NCI-H69 (cell line): ENCODE measurements around the gene SYT7.

Experiments used
- DNase-seq: peaks from one replicate; lab custom pipeline; 2025; lab: John Stamatoyannopoulos, UW

SYT7 gene

DNA sequence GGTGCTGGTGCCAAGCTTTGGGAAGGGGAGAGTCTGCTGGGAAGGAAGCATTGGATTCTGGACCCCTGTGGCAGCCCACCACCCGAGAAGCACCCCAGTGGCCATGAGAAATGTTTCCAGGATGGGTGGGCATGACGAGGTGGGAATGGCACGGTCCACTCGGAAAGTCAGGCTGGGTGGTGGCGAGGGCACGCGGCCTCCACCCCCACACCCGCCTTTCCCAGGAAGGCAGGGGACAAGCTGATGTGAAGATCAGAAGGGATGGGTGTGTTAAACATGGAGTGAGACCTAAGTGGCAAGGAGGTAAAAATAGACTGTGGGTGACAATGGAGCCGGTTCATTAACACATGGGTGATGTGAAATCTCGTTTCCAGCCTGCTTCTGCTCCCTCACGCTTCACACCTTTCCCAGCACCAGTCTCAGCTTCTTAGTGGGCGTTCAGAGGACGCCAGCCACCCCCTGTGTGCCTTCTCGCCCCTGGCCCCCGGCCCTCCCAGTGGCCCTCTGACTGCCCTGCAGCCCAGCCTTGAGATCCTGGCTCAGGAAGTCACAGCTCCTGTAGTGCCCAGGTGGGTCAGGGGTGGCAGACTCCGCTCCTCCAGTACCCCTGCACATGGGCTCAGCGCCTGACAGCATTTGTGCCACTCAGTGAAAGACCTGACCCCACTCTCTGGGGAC is 44.7 kb downstream of the SYT7 start:
- DNase-seq = no peak

DNA sequence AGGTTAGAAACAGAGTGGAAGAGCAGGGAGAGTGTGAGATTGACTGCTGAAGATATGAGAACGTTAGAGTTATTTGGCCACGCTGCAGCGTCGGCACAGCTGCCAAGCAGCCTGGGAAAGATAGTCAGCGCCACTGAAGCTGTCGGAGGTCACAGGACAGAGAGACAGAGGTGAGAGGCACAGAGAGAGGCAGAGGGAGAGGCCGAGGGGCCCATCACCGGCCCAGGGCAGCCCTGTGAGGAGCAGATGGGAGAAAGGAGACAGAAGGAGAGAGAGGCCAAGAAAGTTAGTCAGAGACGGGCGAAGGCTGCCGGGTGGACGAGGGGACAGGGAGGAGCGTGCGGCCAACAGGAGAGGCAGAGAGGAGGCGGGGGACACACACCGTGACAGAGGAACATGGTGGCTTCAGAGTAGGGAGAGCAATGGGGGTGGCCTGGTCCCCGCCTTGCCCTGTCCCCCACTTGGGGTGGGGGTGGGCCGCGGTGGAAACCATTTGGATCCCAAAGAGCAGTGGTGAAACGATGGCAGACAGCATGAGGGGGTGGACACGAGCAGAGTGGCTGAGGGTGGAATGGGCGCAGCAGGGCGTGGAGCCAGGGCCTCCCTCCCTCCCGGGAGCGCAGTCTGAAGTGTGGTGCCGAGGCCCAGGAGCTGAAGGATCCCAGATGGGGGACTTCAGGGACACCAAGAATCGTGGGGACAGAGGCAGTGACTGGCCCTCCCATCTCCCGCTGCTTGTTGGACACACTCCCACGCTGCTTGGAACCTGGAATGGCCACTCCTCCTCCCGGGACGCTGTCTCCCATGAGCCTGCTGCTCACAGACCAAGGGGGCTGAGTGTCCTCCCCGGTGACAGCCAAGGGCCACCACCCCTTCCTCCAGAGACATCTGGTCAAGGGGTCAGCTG is 45.7 kb downstream of the SYT7 start:
- DNase-seq = no peak

DNA sequence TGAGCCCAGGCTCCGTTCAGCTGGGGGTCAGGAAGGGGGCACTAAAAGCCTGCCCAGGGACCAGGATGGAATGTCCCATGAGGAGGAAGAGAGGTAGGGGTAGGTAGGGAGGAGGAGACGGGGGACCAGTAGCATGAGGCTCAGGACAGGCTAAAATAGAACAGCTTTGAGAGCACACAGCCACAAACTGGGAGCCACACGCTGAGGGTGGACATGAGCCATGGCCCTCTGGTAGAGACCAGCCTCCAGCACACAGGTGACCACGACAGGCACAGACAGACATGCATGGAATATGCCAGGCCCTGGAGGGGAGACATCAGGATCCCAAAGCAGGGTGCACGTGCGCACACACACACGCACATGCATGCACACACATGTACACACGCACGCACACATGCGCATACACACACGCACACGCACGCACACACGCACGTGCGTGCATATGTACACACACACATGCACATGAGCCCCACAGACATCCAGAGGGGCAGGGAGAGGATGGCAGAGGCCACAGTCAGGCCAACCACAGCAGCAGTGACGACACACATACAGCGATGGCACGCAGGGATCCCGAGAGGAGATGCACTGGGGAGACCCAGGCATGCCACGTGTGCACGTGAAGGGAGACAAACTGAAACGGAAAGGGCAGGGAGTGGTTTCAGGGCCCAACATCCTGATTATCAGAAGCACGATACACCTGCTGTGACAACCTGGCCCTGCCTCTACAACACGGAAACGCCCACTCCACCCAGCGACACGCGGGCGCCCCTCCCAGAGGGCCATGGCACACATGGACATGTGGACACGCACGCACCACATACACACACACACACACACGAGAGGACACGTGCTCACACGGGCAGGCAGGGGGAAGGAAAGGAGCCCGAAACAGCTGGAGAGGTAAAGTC is 46.6 kb downstream of the SYT7 start:
- DNase-seq = peak; percentile 51

DNA sequence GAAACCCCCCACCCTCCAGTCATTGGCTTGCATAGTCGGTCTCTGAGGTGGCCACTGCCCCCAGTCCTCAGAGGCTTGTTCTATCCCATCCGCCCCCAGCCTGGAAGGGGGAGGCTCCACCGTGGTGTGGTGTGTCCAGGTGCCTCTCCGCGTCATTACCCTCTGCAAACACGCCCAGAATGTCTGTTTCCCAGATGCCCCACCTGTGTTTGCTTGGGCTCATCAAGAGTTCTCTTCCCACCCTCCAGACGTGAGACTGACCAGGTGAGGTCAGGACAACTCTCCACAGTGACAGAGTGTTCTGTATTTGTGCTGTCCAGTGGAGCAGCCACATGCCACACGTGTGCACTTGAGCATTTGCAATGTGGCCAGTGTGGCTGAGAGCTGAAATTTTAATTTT is 47.5 kb downstream of the SYT7 start:
- DNase-seq = peak; percentile 97

DNA sequence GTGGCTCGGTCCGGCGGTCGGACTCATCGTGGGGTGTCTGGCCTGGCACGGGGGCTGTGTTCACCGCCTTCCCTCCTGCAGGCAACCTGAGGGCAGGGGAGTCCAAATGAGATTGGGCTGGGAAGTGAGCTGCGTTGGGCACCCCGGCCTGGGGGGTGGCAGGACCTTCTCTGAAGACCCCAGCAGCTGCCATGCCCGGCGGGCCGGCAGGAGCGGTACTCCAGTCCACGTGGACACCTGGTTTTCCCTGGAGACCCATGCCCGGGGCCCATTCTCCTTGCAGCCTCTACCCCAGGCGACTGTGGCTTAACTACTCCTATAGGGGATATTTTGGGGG is 47.9 kb downstream of the SYT7 start:
- no peak for DNase-seq

DNA sequence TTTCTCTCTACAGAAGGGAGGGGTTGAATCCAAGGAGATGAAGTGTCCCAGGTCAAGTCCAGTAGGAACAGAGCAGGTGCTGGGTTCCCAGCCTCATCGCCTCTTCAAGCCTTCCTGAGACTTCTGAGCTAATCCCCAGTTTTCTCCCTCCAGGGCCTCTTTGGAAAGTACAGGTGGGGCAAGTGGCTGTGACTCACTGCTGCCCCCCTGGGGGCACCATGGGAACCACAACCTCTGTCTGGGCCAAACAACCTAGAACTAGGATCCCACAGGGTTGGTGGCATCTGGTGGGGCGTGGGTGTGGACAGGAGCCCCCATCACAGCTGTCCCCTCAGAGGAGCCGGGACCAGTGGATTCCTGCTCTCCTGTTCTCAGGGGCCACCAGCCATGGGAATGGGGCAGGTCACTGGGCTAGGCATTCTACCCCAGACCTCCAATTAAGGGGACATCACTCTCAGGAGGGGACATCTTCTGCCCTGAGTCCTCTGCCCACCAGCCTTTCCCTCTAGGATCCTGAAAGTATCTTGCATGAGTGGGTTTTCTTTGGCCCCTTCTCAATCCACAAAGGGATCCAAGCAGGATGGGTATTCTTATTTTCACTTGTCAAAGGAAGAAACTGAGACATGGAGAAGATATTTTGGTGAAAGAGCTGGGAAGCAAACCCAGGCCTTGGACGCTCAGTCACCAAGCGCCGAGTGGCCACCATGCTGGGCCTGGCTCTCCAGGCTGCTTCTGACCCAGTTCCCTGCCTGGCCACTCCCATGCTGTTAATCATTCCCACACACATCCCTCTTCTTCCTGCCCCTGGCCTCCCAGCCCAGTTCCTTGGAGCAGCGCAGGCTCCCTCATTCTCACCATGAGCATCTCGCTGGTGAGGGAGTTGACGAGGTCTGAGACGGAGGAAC is 48.5 kb downstream of the SYT7 start:
- DNase-seq = peak; percentile 82

DNA sequence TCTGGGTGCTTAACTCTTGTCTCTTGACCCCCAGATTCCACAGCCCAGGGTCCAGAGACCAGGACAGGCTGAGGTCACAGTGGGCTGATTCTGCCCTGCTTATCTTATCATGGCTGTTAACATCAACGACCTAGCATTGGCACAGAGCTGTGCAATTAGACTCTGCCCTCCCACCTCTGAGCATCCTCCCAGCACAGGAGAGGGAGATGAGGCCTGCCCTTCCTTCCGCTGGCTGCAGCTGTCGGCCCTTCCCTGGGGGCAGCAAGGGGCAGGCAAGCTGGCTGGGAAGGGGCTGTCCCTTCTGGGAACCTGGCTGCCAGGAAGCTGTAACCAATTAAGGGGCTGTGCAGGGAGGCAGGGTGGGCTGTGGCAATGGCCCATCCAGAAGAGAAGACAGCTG is 49.8 kb downstream of the SYT7 start:
- DNase-seq = peak; percentile 69

DNA sequence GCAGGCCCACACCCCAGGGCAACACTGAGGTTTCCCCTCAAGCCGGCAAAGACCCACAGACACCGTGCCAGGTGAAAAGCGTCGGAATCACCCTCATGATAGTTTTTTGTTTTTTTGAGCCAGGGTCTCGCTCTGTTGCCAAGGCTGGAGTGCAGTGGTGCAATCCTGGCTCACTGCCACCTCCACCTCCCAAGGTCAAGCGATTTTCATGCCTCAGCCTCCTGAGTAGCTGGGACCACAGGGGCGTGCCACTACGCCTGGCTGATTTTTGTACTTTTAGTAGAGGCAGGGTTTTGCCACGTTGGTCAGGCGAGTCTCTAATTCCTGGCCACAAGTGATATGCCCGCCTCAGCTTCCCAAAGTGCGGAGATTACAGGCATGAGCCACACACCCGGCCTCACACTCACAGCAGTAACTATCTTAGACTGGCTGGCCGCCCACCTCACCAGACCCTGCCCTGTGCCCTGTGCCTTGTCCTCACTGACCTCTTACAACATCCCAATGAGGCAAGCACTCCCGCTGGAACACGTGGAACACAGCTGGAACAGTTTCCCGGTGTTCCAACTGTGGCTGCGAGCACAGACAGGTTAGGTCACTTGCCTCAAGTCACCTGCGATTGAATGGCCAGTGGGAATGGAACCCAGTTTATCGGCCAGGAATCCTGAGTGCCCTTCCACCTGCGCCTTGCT is 51.2 kb downstream of the SYT7 start:
- no peak for DNase-seq

DNA sequence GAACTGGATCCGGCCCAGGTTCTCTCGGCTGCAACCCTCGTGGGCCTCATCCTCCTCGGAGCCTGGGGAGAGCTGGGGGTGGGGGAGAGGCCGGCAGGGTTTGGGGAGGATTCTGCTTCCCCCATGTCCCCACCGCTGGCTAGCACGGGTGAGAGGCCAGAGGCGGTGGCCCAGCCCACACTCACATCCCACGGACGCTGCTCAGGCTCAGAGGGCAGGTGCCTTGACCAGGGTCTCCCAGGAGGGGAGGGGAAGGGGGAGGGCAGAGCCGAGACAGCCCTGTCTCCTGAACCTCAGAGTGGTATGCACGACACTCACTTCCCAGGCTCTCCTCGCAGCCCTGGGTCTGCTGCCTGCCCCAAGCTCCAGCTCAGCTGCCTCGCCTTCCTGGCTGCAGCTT is 52.8 kb downstream of the SYT7 start:
- DNase-seq = no peak

DNA sequence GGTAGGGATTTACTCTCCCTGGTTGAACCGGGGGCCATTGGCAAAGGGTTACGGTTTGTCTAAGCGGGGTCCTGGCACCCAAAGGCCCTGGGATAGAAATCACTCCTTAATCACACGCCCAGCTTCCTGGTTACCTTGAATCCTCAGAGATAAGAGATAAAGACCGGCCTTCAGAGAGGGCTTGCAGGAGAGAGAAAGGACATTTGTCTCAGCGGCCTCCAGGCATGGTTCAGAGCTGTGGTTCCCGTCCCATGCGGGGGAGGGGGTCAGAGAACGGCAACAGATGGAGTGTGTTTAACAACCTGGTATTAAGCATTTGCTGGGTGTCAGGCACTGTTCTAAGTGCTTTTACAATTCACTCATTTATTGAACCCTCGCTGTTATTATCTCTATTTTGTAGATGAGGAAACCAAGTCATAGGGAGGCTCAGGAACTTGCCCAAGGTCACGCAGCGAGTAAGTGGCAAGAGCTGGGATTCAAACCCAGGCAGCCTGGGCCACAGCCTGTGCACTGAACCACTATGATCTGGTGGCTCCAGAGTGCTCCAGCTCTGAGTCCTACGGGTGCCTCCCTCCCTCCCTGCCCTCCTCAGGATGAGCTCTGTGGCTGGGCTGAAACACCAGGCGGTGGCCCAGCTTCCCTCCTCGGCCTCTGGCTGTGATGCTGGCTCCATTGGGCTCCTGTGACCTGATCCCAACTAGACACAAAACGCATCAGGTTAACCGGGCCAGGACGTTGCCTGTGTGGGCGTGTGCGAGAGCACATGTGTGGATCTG is 53.7 kb downstream of the SYT7 start:
- DNase-seq = peak; percentile 75

DNA sequence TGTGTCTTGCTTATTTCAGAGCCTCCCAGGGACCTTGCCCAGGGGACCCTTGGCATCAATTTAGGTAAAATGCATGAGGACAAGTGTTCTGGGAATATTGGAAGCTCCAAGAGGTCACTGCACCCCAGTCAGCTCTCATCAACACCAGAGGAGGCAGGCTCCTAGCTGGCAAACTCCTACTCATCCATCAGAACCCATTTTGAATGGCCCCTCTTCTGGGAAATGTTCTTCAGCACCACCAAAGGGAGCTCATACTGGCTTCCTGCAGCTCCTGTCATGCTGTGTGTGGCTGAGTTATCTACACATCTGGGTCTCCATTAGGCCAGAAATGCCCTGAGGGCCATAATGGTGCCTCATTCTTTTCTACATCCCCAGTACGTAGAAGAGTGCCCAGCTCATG is 54.6 kb downstream of the SYT7 start:
- DNase-seq = no peak

DNA sequence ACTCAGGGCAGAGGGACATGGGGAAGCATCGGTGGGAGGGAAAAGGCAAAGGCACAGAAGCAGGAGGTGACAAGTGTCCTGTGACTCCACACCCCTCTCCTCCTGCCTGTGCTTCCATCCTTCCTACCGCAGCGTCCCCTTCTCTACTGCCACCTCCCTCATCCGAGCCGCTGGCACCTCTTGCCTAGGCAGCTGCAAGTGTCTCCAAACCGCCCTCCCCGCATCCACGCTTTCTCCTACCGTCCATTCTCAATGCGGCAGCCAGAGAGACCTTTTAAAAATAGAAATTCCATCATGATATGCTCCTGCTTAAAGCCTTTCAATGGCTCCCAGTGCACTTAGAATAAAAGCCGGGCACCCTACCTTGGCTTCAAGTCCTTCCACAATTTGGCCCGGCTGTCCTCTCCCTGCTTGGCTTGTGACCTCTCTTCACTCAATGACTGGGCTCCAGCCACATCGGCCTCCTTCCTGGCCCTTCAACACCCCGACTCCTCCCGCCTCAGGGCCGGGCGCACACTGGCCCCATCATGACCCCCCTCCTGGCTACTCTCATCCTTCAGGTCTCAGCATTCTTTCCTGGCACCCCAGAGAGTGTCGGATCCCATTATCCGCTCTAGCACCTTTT is 55.8 kb downstream of the SYT7 start:
- DNase-seq = no peak

DNA sequence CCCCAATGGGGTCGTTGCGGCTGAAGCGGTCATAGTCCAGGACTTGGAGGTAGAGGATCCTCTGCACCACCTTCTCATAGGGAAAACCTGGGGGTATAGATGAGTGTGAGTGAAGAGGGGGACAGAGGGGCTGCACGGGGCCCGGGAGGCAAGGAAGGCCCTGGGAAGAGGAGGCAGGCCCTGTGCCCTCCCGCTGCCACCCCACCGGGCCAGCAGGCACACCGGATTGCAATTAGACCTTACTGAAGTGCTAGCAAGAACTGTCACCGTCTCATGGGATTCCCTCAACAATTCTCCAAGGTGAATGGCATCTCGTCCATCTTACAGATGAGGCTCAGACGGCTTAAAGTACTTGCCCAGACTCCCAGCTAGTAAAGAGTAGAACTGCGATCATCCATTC is 56.4 kb downstream of the SYT7 start:
- DNase-seq = no peak

DNA sequence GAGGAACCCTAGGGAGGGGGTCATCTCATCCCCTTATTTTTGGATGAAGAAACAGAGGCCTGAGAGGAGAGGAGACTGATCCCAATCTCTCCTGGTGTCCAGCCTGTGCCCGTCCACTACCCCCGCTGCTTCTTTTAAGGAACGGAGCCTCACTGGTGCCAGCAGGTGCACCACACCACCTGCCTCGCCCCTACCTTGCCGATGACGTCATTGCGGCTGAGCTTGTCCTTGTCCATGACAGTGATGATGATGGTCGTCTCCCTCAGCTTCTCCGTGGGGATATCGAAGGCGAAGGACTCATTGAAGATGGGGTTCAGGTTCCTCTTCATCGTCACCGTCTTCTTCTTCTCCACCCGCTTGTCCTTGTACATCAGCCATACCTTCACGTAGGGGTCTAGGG is 58.0 kb downstream of the SYT7 start:
- no peak for DNase-seq

DNA sequence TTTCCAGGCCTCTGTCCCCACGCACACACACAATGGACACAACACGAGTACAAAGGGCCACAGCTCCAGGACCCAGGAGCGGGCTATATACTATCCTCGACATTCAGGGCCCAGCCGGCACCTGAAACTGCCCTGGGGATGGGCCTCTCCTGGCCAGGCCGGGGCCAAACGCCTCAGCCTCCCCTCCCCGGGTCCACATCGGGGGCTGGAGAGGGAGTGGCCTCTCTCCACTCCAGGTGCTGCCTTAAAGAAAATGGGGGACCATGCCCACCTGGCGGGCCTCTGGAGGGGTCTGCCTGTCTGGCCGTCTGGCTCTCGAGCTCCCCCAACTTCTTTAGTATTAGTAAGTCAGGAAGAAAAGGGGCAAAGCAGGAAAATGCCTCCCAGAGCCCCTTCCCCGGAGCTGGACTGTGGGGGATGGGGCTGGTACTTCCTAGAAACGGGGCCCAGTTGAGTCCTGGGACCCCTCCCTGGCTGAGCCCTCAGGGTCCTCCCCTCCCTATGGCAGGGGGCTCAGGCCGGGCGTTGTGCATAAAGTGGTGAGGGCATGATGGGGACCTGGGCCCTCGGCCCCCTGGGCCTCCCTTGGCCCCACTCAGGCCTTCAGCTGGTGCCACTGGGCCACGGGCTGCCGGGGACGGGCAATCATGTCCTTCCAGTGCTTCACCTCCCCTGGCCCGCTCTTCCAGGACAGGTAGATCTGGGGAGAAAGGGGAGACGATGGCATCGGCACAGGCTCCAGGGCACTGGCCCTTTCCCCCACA is 62.7 kb downstream of the SYT7 start:
- DNase-seq = no peak

DNA sequence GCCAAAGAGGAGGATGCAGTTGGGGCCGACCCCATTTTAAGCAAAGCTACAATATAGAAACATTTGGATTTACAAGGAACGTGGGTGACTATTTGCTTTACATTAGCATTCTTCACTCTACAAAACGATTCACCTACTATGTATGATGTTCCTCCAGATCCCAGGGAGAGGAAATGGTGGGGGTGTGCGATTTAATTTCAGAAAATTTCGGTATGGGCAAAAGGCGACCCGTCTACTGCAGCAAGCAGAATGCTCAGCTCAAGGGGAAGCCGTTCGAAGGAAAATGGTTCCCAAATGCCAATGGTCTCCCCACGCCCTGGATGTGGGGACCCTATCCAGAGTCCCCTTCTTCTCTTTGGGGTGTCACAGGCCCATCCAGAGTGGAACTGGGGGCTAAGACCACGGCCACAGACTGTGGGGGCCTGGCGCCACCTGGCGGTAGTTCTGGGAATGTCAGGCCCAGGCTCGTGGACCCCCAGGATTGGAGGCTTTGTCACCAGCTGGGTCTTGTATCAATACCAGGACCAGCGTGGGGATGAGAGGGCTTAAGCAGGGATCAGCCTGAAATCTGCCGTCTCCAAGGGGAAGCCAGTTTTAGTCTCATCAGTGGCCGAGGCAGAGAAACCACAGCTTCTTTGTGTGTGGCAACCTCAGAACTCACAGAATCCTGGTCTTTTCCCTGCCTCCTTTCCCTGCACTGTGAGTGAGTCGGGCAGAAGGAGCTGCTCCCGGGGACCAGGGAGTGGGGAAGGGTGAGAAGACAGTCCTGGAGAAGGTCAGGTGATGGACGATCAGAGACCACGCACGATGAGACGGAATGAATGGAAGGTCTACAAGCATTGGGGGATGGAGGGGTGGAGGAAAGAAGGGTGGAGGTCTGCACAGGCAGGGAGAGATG is 64.0 kb downstream of the SYT7 start:
- peak; percentile 47 for DNase-seq

DNA sequence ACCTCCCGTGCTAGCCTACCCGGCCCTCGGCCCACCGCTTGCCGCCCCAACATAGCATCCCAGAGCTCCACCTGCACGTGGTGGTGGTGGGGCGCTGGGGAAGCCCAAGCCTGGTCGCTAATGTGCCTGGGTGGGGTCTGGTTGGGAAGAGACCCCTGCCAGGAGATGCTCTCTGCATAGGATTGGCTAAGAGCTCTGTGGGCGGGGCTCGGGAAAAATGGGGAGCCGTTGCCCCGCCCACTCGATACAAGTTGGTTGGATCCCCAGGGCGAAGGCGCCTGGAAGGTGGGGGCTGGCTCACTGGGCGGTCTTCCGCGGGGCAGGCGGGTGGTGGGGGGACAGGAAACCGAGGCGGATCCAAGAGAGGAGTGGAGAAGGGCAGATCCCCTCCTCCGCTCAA is 64.7 kb downstream of the SYT7 start:
- no peak for DNase-seq

DNA sequence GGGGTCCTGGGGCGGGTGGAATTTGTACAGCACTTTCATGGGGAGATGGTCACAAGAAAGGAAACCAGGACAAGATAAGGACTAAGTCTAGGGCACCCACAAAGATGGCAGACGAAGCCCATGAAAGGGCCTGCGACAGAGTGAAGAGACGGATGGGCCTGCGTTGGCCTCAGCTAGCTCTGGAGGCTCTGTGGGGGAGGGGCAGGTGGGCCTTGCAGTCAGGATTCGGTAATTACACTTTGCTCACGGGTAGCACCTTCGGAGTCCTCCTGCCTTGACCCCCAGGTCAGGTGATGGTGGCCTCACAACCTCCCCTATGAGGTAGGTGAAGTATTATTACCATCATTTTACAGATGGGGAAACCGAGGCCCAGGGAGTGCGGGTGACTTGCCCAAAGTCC is 65.2 kb downstream of the SYT7 start:
- DNase-seq = no peak
